H1 (cell line): ENCODE results near the gene SYNJ1. TPM values are rescaled to one million over a fixed set of nuclear protein-coding genes. Genes with fewer than 3 reads are reported as not detected.

Experiments
- CTCF ChIA-PET: fragments of 300-600 bp; sonication (Branson Sonifier 250); formaldehyde crosslinking; loops from one replicate; lab custom pipeline; 2021; ENCODE audit not compliant: partially characterized antibody; lab: Charles Lee
- POLR2A ChIA-PET: fragments of 300-600 bp; sonication (Branson Sonifier 250); formaldehyde crosslinking; loops from one replicate; lab custom pipeline; 2021; ENCODE audit warnings: inconsistent platforms; ENCODE audit not compliant: partially characterized antibody; lab: Charles Lee
- DNase-seq, 2 experiments: peaks; one replicate each; pipeline versions ENCODE4 v3.0.0 to v3.0.0-alpha.2; 2010 to 2022; ENCODE audit warnings: low spot score in 2 of 2, low read depth in 1 of 2, mixed read lengths in 1 of 2
- FAIRE-seq: peaks from 2 replicates; lab custom pipeline; 2011; peaks lifted over from hg19 to GRCh38; lab: Jason Lieb, UNC
- H2AFZ ChIP-seq: 2 replicates; pipeline ENCODE4 v1.8.1; 2012; ENCODE audit warnings: low read length, inconsistent platforms
- H2AK5ac ChIP-seq: 2 replicates; pipeline ENCODE4 v1.6.1; 2013; ENCODE audit warnings: low read depth, low read length
- H2BK120ac ChIP-seq: replicated peaks from 2 replicates; pipeline ENCODE3; 2013; ENCODE audit warnings: low read depth, low read length, inconsistent platforms
- H2BK12ac ChIP-seq: 2 replicates; pipeline ENCODE4 v1.6.1; 2013; ENCODE audit warnings: low read depth, low read length
- H2BK15ac ChIP-seq: 2 replicates; pipeline ENCODE4 v1.6.1; 2013; ENCODE audit warnings: low read length
- H2BK20ac ChIP-seq: 2 replicates; pipeline ENCODE4 v1.6.1; 2013; ENCODE audit warnings: low read length
- H2BK5ac ChIP-seq: 2 replicates; pipeline ENCODE4 v1.6.1; 2013; ENCODE audit warnings: low read depth, low read length
- H3K14ac ChIP-seq: 2 replicates; pipeline ENCODE4 v1.6.1; 2013; ENCODE audit warnings: inconsistent platforms; ENCODE audit not compliant: insufficient read length
- H3K18ac ChIP-seq: 2 replicates; pipeline ENCODE4 v1.6.1; 2013; ENCODE audit warnings: low read length; ENCODE audit errors: extremely low read depth
- H3K23ac ChIP-seq: 2 replicates; pipeline ENCODE4 v1.6.1; 2013; ENCODE audit warnings: inconsistent platforms; ENCODE audit not compliant: insufficient read length
- H3K23me2 ChIP-seq: 2 replicates; pipeline ENCODE4 v1.6.1; 2013; ENCODE audit warnings: low read depth, low read length
- H3K27ac ChIP-seq: 2 replicates; pipeline ENCODE4 v1.6.1; 2011; ENCODE audit warnings: low read depth, low read length, inconsistent platforms
- H3K27me3 ChIP-seq, 4 experiments: replicated peaks in 1 of 4; 1 replicate in 1 of 4; 2 replicates in 3 of 4; pipeline versions ENCODE4 v1.6.1 to v1.8.1; 2011 to 2013; ENCODE audit warnings: low read length in 3 of 4, mild to moderate bottlenecking in 3 of 4, inconsistent platforms in 2 of 4, mixed read lengths in 2 of 4, moderate library complexity in 1 of 4; ENCODE audit not compliant: control insufficient read depth in 3 of 4, insufficient read depth in 3 of 4; ENCODE audit errors: extremely low read depth in 1 of 4
- H3K36me3 ChIP-seq, 4 experiments: 2 replicates each; pipeline versions ENCODE4 v1.6.1 to v1.8.1; 2011 to 2013; ENCODE audit warnings: mild to moderate bottlenecking in 4 of 4, low read length in 3 of 4, moderate library complexity in 2 of 4, control low read depth in 1 of 4, inconsistent platforms in 1 of 4; ENCODE audit not compliant: insufficient read depth in 4 of 4, control insufficient read depth in 2 of 4
- H3K4ac ChIP-seq: replicated peaks from 2 replicates; pipeline ENCODE3; 2013; ENCODE audit warnings: low read length, low read depth, mixed read lengths, inconsistent platforms; ENCODE audit not compliant: insufficient read length
- H3K4me1 ChIP-seq, 4 experiments: replicated peaks in 1 of 4; 1 replicate in 1 of 4; 2 replicates in 3 of 4; pipeline versions ENCODE4 v1.6.1 to v1.8.1; 2011 to 2013; ENCODE audit warnings: low read length in 3 of 4, inconsistent platforms in 2 of 4, mixed read lengths in 1 of 4; ENCODE audit not compliant: insufficient read depth in 4 of 4, control insufficient read depth in 3 of 4
- H3K4me2 ChIP-seq, 2 experiments: 2 replicates each; pipeline versions ENCODE4 v1.6.1 to v1.8.1; 2011 to 2013; ENCODE audit warnings: low read depth in 2 of 2, low read length in 2 of 2, control low read depth in 1 of 2, inconsistent platforms in 1 of 2, mild to moderate bottlenecking in 1 of 2; ENCODE audit not compliant: insufficient read depth in 1 of 2
- H3K4me3 ChIP-seq, 4 experiments: fragments of 200-600, 300-600 bp in 1 of 4; sonication (generic), shearing (Covaris generic), sonication (Bioruptor Twin) in 1 of 4; 2 replicates each; pipeline versions ENCODE4 v1.5.1 to v1.8.1; 2011 to 2016; ENCODE audit warnings: low read length in 4 of 4, low read depth in 3 of 4, control low read depth in 2 of 4, inconsistent platforms in 2 of 4, mild to moderate bottlenecking in 2 of 4, mixed read lengths in 1 of 4, moderate library complexity in 1 of 4; ENCODE audit not compliant: insufficient read depth in 2 of 4; ENCODE audit errors: extremely low read depth in 1 of 4
- H3K56ac ChIP-seq: replicated peaks from 2 replicates; pipeline ENCODE3; 2013; ENCODE audit warnings: low read depth, mild to moderate bottlenecking, mixed read lengths, low read length, inconsistent platforms; ENCODE audit not compliant: insufficient read length
- H3K79me1 ChIP-seq: 2 replicates; pipeline ENCODE4 v1.6.1; 2013; ENCODE audit warnings: low read depth, low read length, control low read depth
- H3K79me2 ChIP-seq, 2 experiments: 2 replicates each; pipeline versions ENCODE4 v1.6.1 to v1.8.1; 2012 to 2013; ENCODE audit warnings: low read length in 2 of 2, mild to moderate bottlenecking in 2 of 2, inconsistent platforms in 1 of 2; ENCODE audit not compliant: insufficient read depth in 2 of 2, control insufficient read depth in 1 of 2
- H3K9ac ChIP-seq, 4 experiments: replicated peaks in 1 of 4; 1 replicate in 1 of 4; 2 replicates in 3 of 4; pipeline versions ENCODE4 v1.6.1 to v1.8.1; 2011 to 2013; ENCODE audit warnings: low read depth in 3 of 4, low read length in 3 of 4, control low read depth in 2 of 4, mild to moderate bottlenecking in 2 of 4, moderate library complexity in 2 of 4, inconsistent platforms in 1 of 4; ENCODE audit errors: extremely low read depth in 1 of 4
- H3K9me3 ChIP-seq, 2 experiments: 2 replicates each; pipeline versions ENCODE4 v1.6.1 to v1.8.1; 2012 to 2013; ENCODE audit warnings: mild to moderate bottlenecking in 2 of 2, moderate library complexity in 2 of 2, control low read depth in 1 of 2, inconsistent platforms in 1 of 2, low read depth in 1 of 2, low read length in 1 of 2, mixed read lengths in 1 of 2; ENCODE audit not compliant: insufficient read depth in 2 of 2
- H4K20me1 ChIP-seq, 2 experiments: replicated peaks in 1 of 2; 2 replicates each; pipeline versions ENCODE3 to v1.8.1; 2011 to 2013; ENCODE audit warnings: inconsistent platforms in 2 of 2, low read length in 2 of 2, mild to moderate bottlenecking in 1 of 2; ENCODE audit not compliant: insufficient read depth in 2 of 2, control insufficient read depth in 1 of 2
- H4K5ac ChIP-seq: 2 replicates; pipeline ENCODE4 v1.6.1; 2013; ENCODE audit warnings: low read length, low read depth, mixed read lengths, inconsistent platforms; ENCODE audit not compliant: insufficient read length
- H4K8ac ChIP-seq: 2 replicates; pipeline ENCODE4 v1.8.0; 2013; ENCODE audit warnings: mild to moderate bottlenecking, moderate library complexity, low read length, inconsistent platforms; ENCODE audit not compliant: insufficient read depth; ENCODE audit errors: extremely low read depth
- H4K91ac ChIP-seq: replicated peaks from 2 replicates; pipeline ENCODE3; 2013; ENCODE audit warnings: low read length, mixed read lengths, inconsistent platforms; ENCODE audit not compliant: insufficient read length
- ATF3 ChIP-seq: IDR thresholded peaks from 2 replicates; pipeline ENCODE4 v1.6.1; 2011; ENCODE audit warnings: low read depth, mild to moderate bottlenecking, low read length; ENCODE audit not compliant: insufficient read depth
- BCL11A ChIP-seq, 2 experiments: IDR thresholded peaks; one replicate each; pipeline ENCODE4 v1.6.1; 2011; ENCODE audit warnings: low read depth in 2 of 2, low read length in 2 of 2, mild to moderate bottlenecking in 2 of 2
- EP300 ChIP-seq, 2 experiments: IDR thresholded peaks; 1 replicate in 1 of 2; 2 replicates in 1 of 2; pipeline ENCODE4 v1.6.1; 2011 to 2012; ENCODE audit warnings: low read depth in 2 of 2, low read length in 2 of 2, mild to moderate bottlenecking in 2 of 2, borderline replicate concordance in 1 of 2, inconsistent platforms in 1 of 2, moderate library complexity in 1 of 2
- HDAC2 ChIP-seq, 2 experiments: fragments of 300-600 bp in 1 of 2; sonication (generic) in 1 of 2; IDR thresholded peaks; 2 replicates each; pipeline ENCODE4 v1.6.1; 2011 to 2012; ENCODE audit warnings: low read depth in 2 of 2, low read length in 2 of 2, mild to moderate bottlenecking in 2 of 2, moderate library complexity in 2 of 2, borderline replicate concordance in 1 of 2, inconsistent platforms in 1 of 2
- KDM4A ChIP-seq: IDR thresholded peaks from one replicate; pipeline ENCODE4 v1.7.1; 2012; ENCODE audit warnings: low read depth, mild to moderate bottlenecking, moderate library complexity, low read length, inconsistent platforms; ENCODE audit not compliant: severe bottlenecking
- RXRA ChIP-seq: IDR thresholded peaks from 2 replicates; pipeline ENCODE4 v1.6.1; 2011; ENCODE audit warnings: low read depth, mild to moderate bottlenecking, low read length, moderate library complexity; ENCODE audit not compliant: insufficient read depth
- SAP30 ChIP-seq: fragments of 300-600 bp; sonication (generic); IDR thresholded peaks from 2 replicates; pipeline ENCODE4 v1.7.1; 2012; ENCODE audit warnings: low read length, moderate library complexity, mild to moderate bottlenecking, inconsistent platforms; ENCODE audit not compliant: insufficient read depth, insufficient replicate concordance
- SP4 ChIP-seq: IDR thresholded peaks from 2 replicates; pipeline ENCODE4 v1.6.1; 2012; ENCODE audit warnings: low read length, inconsistent platforms
- SRF ChIP-seq: IDR thresholded peaks from 2 replicates; pipeline ENCODE4 v1.6.1; 2011; ENCODE audit warnings: mild to moderate bottlenecking, low read depth, low read length, moderate library complexity
- TBP ChIP-seq: IDR thresholded peaks from 2 replicates; pipeline ENCODE4 v1.6.1; 2011; ENCODE audit warnings: low read depth, low read length, improper control_type of control experiment
- USF2 ChIP-seq: IDR thresholded peaks from 2 replicates; pipeline ENCODE4 v1.6.1; 2011; ENCODE audit warnings: low read length, improper control_type of control experiment
- YY1 ChIP-seq: IDR thresholded peaks from 2 replicates; pipeline ENCODE4 v1.6.1; 2011; ENCODE audit warnings: low read depth, mild to moderate bottlenecking, low read length
- WGBS, 2 experiments: shearing (Covaris generic) in 1 of 2; methylation state at CpG; one replicate each; pipeline versions ENCODE4 v1.1.6 to v1.1.7; 2013 to 2015; ENCODE audit warnings: low lambda C conversion rate in 2 of 2, mixed read lengths in 2 of 2, inconsistent platforms in 1 of 2, low coverage in 1 of 2, missing lambda C conversion rate in 1 of 2; ENCODE audit not compliant: insufficient replicate concordance in 2 of 2, insufficient coverage in 1 of 2, insufficient read length in 1 of 2; ENCODE audit errors: extremely low coverage in 1 of 2, missing lambda C conversion rate in 1 of 2; 5-methylcytosine and 5-hydroxymethylcytosine counted together
- polyA plus RNA-seq, 7 experiments: library from polyadenylated mRNA; depleted of rRNA in 3 of 7; stranded (reverse) in 5 of 7; unstranded in 2 of 7; fragments of >200 nt in 5 of 7; fragments of 200-250 nt in 2 of 7; gene quantifications; 1 replicate in 5 of 7; 2 replicates in 1 of 7; 4 replicates in 1 of 7; pipeline versions ENCODE4 v1.2.1 to v1.2.3, GENCODE V29; 2011 to 2013; ENCODE audit warnings: missing spikeins in 2 of 7, mixed read lengths in 2 of 7
- total RNA-seq: library from RNA; stranded (reverse); fragmentation: NEBNext Ultra II Directional; extraction: Animal tissue kit (Norgen Biotek cat#: 25700); gene quantifications from 2 replicates; pipeline ENCODE4 v1.2.1, GENCODE V29; 2021

The SYNJ1 gene
- total and polyA plus RNA-seq, 2 of the 8 experiments (the other 6 are each of a cell fraction or from before 2014, with no cell fraction given), result 1.3 to 4.3 TPM

- no peaks in the 10 kb centered on the region for H3K79me1 ChIP-seq
- H4K8ac ChIP-seq, result no peak overlapping the region
- H3K9me3 ChIP-seq, result peaks cover 0 to 7% of the 10 kb centered on the region in 2 experiments; a peak in 1 of 4 replicates
- no peak for DNase-seq
- H3K79me2 ChIP-seq, result no peaks in the 10 kb centered on the region
- no peaks in the 10 kb centered on the region for H3K4me1 ChIP-seq
- no peaks in the 10 kb centered on the region for H3K27me3 ChIP-seq
- no peaks in the 10 kb centered on the region for H3K23me2 ChIP-seq
- ChIA-PET POLR2A (no interaction called here), CTCF (no interaction called here)
- no peak for FAIRE-seq
- H4K5ac ChIP-seq, result no peak overlapping the region
- H2BK5ac ChIP-seq, result no peak overlapping the region
- peaks cover 0 to 9% (median 2%) of the 10 kb centered on the region in 4 experiments; a peak in 2 of 8 replicates for H3K36me3 ChIP-seq
- H3K27ac ChIP-seq, result no peak overlapping the region
- no peak overlapping the region for H3K56ac ChIP-seq
- no peak overlapping the region for H3K23ac ChIP-seq
- no peak overlapping the region for H2BK15ac ChIP-seq
- no peak overlapping the region for H2BK20ac ChIP-seq
- no peak overlapping the region for H2BK12ac ChIP-seq
- H3K4me3 ChIP-seq, result no peak overlapping the region
- no peaks in the 10 kb centered on the region for H4K20me1 ChIP-seq
- H4K91ac ChIP-seq, result no peak overlapping the region
- H3K18ac ChIP-seq, result no peak overlapping the region
- H3K14ac ChIP-seq, result no peak overlapping the region
- no peak overlapping the region for H3K9ac ChIP-seq
- no peak overlapping the region for H3K4ac ChIP-seq
- H2AK5ac ChIP-seq, result no peak overlapping the region
- no peak overlapping the region for H2BK120ac ChIP-seq
- WGBS, 2 experiments, result 95% methylated on average over 1 of the region's 1 CpG; no CpG with 5 or more reads in 1 of the 2 experiments
- H3K4me2 ChIP-seq, result no peak overlapping the region
- H2AFZ ChIP-seq, result no peak overlapping the region
- TF ChIP-seq KDM4A, result no peak
- no peak for TF ChIP-seq SP4
- TF ChIP-seq RXRA, result no peak
- no peak for TF ChIP-seq TBP
- no peak for TF ChIP-seq EP300 (IDR thresholded peaks at IDR 0.05; ENCODE audit: borderline replicate concordance in 1 of 2, low read depth in 2 of 2, low read length in 2 of 2)
- TF ChIP-seq SRF, result no peak
- TF ChIP-seq HDAC2 (IDR thresholded peaks at IDR 0.05; ENCODE audit: borderline replicate concordance in 1 of 2, low read depth in 2 of 2, low read length in 2 of 2), result no peak
- no peak for TF ChIP-seq USF2
- TF ChIP-seq ATF3, result no peak
- no peak for TF ChIP-seq BCL11A (IDR thresholded peaks at IDR 0.05; ENCODE audit: low read depth in 2 of 2, low read length in 2 of 2)
- no peak for TF ChIP-seq SAP30
- TF ChIP-seq YY1, result no peak
Observed at GRCh38 chr21:32666258-32666657, 61.6 kb downstream of the SYNJ1 start.
